Endodermal cell (in vitro differentiated cells): ENCODE data around the gene KRTAP5-8. TPM values are rescaled to one million over a fixed set of nuclear protein-coding genes. Genes with fewer than 3 reads are reported as not detected.

ENCODE experiments used
- total RNA-seq, 2 donors: library from RNA; stranded (reverse); fragmentation: NEBNext Ultra II Directional in 1 of 2; extraction: Animal tissue kit (Norgen Biotek cat#: 25700) in 1 of 2; gene quantifications; 2 replicates in 1 of 2; 3 replicates in 1 of 2; pipeline ENCODE4 v1.2.1, GENCODE V29; 2021

KRTAP5-8 gene
- total RNA-seq, 2 donors from 2014 or later = not detected

Other genes starting within 250 kb of the KRTAP5-8 start
- gene DHCR7, start 89.6 kb upstream of the KRTAP5-8 start, total RNA-seq = 100 to 1,000 TPM in 1 of 2 donors, 10 to 100 TPM in 1; 87.7 to 130 TPM
- gene NADSYN1, start 84.8 kb upstream of the KRTAP5-8 start, total RNA-seq = 10 to 100 TPM; 51.9 to 61.6 TPM
- gene KRTAP5-7, start 10.8 kb upstream of the KRTAP5-8 start, total RNA-seq = not detected
- under 1 TPM in 1 of 2 donors, not detected in 1; 0.31 TPM for gene KRTAP5-9, start 10.4 kb downstream of the KRTAP5-8 start, total RNA-seq
- gene KRTAP5-10, start 27.5 kb downstream of the KRTAP5-8 start, total RNA-seq = under 1 TPM in 1 of 2 donors, not detected in 1; 0.29 TPM
- 1 to 10 TPM; 2.9 to 5.7 TPM for gene KRTAP5-11, start 44.9 kb downstream of the KRTAP5-8 start, total RNA-seq